ELF-1 (cell line): Measurements from ENCODE around the gene MMEL1.
"Not testable (repeated sequence)": the region's sequence is repeated elsewhere in the genome, so short reads cannot be mapped to it uniquely, and the experiment has no call there.

ENCODE experiments used
- DNase-seq: peaks from one replicate; pipeline ENCODE4 v3.0.0-alpha.2; 2016; ENCODE audit warnings: low read depth, low spot score

MMEL1 gene

GRCh38 chr1:2628933-2629626 lies 3.7 kb downstream of the MMEL1 start:
- DNase-seq = no peak

- no peak for DNase-seq
Observed at GRCh38 chr1:2628191-2628932, 4.5 kb downstream of the MMEL1 start.

- no peak for DNase-seq
Observed at GRCh38 chr1:2627746-2628145, 5.1 kb downstream of the MMEL1 start.

- not testable (repeated sequence) for DNase-seq
Observed at GRCh38 chr1:2625748-2626147, 7.1 kb downstream of the MMEL1 start.

- no peak for DNase-seq
Observed at GRCh38 chr1:2625311-2625710, 7.5 kb downstream of the MMEL1 start.

GRCh38 chr1:2624735-2625300 lies 8.0 kb downstream of the MMEL1 start:
- no peak for DNase-seq

GRCh38 chr1:2623571-2624337 lies 9.1 kb downstream of the MMEL1 start:
- no peak for DNase-seq

GRCh38 chr1:2617971-2618470 lies 14.8 kb downstream of the MMEL1 start:
- DNase-seq = no peak

- DNase-seq = no peak
Observed at GRCh38 chr1:2614145-2614544, 18.7 kb downstream of the MMEL1 start.

GRCh38 chr1:2612591-2613365 lies 20.0 kb downstream of the MMEL1 start:
- DNase-seq = no peak

- DNase-seq = no peak
Observed at GRCh38 chr1:2611621-2612437, 21.0 kb downstream of the MMEL1 start.

- DNase-seq = peak; percentile 86
Observed at GRCh38 chr1:2611031-2611501, 21.8 kb downstream of the MMEL1 start.

- DNase-seq = no peak
Observed at GRCh38 chr1:2610036-2610959, 22.5 kb downstream of the MMEL1 start.

GRCh38 chr1:2609319-2610035 lies 23.3 kb downstream of the MMEL1 start:
- no peak for DNase-seq

GRCh38 chr1:2607641-2608091 lies 25.1 kb downstream of the MMEL1 start:
- DNase-seq = no peak

GRCh38 chr1:2606881-2607621 lies 25.8 kb downstream of the MMEL1 start:
- DNase-seq = no peak

GRCh38 chr1:2606396-2606880 lies 26.4 kb downstream of the MMEL1 start:
- no peak for DNase-seq
